Stimulated activated naive CD4-positive, alpha-beta T cell treated with Interleukin-2 at 50 U/mL for 16 hours (primary cell): ENCODE measurements around the gene ZNF346.
"Not testable (repeated sequence)": the region's sequence is repeated elsewhere in the genome, so short reads cannot be mapped to it uniquely, and the experiment has no call there.

ENCODE experiments used
- DNase-seq: peaks from one replicate; lab custom pipeline; 2025; lab: John Stamatoyannopoulos, UW

Gene ZNF346

DNA sequence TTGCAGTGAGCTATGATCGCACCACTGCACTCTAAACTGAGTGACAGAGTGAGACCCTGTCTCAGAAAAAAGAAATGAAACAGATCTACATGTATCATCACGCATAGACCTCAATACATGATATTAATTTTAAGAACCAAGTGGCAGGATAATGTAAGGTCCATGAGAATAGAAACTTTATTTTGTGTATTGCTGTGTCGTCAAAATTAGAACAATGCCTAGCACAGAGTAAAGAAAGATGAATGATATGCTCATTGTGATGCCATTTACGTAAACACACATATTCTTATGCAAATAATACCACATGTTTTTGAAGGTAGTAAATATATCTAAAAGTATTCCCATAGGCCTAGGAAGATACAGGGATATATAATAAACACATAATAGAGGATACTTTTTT is 12.3 kb upstream of the ZNF346 start:
- DNase-seq: no peak

GRCh38 chr5:177015156-177015555 is 7.3 kb upstream of the ZNF346 start:
- DNase-seq: no peak

GRCh38 chr5:177018341-177018740 is 4.2 kb upstream of the ZNF346 start:
- no peak for DNase-seq

GRCh38 chr5:177020033-177020432 is 2.5 kb upstream of the ZNF346 start:
- DNase-seq: no peak

DNA sequence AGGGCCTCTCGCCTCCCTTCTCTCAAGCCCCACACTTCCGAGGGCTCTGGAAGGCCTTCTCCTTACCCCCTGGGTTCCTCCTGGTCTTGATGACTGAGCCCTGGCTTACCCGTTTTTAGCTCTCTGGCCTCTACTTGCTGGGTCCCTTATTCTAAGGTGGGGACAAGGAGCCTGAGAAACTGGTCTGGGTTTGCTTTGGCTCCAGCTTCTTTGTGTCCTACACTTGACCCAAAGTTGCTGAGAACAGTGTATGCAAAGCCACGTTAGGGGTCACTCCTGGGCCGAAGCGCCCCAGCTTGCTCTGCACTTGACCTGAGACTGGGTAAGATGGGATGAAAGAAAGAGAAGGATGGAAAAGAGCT is 788 bp downstream of the ZNF346 start:
- no peak for DNase-seq

- no peak for DNase-seq
Measured at GRCh38 chr5:177024559-177024958, 2.1 kb downstream of the ZNF346 start.

DNA sequence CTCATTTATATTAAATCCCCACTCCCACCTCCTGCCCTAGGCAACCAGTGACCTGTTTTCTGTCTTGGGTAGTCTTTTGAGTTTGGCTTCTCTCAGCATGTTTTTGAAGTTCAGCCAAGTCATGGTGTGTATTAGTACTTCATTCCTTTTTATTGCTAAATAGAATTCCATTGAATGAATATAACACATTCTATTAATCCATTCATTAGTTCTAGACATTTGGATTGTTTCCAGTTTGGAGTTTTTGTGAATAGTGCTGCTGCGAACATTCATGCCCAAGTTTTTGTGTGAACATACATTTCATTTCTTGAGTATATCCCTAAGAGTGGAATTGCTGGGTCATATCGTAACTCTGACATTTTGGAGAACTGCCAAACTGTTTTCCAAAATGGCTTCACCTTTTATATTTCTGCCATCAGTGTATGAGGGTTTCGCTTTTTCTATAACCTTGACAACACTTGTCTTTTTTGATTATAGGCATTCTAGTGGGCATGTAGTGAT is 2.7 kb downstream of the ZNF346 start:
- DNase-seq: no peak

DNA sequence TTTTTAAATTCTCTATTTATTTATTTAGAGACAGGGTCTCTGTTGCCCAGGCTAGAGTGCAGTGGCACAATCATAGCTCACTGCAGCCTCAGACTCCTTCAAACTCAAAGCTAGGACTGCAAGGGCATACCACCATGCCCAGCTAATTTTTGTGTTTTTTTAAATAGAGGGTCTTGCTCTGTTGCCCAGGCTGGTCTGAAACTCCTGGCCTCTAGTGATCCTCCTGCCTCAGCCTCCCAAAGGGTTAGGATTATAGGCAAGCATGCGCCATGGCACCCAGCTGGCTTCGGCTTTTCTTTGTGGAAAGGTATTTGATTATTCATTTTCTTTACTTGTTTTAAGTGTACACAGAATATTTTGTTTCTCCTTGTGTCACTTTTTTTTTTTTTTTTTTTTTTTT is 5.2 kb downstream of the ZNF346 start:
- no peak for DNase-seq

GRCh38 chr5:177029498-177029897 is 7.0 kb downstream of the ZNF346 start:
- DNase-seq: no peak

GRCh38 chr5:177035976-177036375 is 13.5 kb downstream of the ZNF346 start:
- DNase-seq: no peak

DNA sequence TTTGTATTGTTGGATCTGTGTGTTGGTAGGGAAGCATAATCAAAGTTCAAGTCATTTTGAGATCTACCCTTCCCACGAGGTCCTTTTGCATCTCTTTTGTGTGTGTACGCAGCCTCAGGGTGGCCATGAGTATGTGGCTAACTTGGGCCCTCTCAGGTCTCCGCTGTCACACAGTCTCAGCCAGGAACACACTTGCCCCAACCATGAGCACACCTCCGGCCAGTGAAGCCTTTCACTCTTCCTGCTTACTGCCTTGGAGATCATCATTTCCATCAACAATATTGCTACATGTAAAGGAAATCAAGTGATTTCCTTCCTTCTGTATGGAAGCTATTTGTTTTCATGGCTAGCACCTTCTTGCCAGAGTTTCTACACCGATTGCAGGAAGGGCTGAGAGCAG is 13.9 kb downstream of the ZNF346 start:
- DNase-seq: no peak

DNA sequence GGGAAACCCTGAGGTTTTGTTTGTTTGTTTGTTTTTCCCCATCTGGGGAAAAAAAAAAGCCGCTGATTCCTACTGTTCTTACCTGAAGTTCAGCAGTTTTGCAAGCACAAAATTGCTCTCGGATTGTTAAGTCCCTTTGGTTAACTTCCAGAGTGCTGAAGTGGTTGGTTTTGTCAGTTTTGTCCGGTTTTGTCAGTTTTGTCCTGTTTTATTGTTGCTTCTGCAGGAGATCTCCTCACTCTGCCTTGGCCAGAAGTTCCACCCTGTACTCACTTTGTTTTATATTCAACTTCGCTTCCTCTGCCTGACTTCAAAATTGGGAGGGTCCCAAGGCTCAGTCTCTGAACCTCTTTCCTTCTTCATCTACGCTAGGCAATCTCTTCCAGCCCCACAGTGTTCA is 14.4 kb downstream of the ZNF346 start:
- no peak for DNase-seq

DNA sequence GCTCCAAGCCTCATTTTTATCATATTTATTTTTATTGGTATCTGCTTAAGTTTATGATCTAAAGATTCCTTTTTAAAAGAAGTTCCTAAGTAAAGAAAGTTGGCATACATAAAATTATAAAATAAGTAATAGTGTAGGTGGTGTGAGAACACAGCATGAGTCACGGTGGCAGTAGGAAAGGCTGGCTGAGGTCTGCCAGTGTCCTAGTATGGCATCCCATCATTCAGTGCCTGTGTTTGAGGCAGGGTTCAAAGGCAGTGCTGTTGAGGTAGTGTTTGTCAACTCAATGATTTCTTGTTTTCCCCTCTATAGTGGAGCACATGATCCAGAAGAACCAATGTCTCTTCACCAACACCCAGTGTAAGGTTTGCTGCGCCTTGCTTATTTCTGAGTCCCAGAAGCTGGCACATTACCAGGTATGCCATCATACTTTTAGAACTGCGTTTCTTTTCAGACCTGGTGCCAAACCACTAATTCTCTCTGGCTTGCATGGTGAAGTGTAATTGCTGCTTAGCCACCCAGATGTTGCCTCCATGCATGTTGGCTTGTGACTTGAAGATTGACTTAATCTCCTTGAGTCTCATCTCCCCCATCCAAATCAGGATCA is 18.4 kb downstream of the ZNF346 start:
- DNase-seq: no peak

DNA sequence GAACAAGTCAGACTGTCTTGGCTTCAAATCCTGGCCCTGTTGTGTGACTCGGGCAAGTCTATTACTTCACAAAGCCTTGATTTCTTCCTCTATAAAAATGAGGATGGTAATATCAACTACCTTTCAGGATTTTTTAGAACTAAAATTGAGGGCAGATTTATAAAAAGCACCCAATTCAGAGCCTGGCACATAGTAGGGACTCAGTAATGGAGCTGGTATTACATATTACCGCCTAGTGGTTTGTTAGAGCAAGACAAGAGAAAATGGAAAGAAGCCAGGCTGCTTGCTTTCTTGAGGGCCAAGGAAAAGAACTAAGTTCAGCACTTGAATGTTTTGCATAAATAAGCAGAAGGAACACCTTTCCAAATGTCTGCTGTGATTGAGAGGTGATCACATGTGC is 19.4 kb downstream of the ZNF346 start:
- no peak for DNase-seq

- no peak for DNase-seq
Measured at GRCh38 chr5:177043114-177043513, 20.6 kb downstream of the ZNF346 start.

DNA sequence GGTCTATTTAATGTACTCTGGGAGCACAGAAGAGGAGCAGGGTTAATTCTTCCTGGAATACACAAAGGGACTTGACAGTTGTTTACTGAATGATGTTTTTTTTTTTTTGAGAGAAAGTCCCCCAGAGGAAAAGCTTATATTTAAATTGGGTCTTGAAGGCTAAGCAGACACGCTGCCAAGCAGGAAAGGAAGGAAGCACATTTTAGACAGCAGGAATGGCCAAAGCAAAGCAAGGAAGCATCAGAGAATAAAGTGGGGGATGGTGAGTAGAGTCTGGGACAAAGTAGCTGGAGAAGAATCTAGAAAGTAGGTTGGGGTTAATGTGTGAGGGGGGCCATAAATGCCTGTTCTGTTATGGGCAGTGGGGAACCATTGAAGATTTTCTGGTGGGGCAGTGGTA is 21.5 kb downstream of the ZNF346 start:
- no peak for DNase-seq

GRCh38 chr5:177044641-177045040 is 22.1 kb downstream of the ZNF346 start:
- no peak for DNase-seq

- DNase-seq: no peak
Measured at GRCh38 chr5:177045631-177046030, 23.1 kb downstream of the ZNF346 start.

DNA sequence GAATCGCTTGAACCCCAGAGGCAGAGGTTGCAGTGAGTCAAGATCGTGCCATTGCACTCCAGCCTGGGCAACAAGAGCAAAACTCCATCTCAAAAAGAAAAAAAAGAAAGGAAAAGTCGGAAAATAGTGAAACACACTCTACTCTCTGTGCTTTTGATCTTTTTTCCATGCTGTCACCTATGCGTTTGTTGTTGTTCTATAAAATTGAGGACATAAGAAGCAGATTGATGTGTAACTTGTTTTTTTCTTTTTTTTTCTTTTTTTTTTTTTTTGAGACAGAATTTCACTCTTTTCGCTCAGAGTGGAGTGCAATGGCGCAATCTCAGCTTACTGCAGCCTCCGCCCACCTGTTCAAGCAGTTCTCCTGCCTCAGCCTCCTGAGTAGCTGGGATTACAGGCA is 26.0 kb downstream of the ZNF346 start:
- not testable (repeated sequence) for DNase-seq

DNA sequence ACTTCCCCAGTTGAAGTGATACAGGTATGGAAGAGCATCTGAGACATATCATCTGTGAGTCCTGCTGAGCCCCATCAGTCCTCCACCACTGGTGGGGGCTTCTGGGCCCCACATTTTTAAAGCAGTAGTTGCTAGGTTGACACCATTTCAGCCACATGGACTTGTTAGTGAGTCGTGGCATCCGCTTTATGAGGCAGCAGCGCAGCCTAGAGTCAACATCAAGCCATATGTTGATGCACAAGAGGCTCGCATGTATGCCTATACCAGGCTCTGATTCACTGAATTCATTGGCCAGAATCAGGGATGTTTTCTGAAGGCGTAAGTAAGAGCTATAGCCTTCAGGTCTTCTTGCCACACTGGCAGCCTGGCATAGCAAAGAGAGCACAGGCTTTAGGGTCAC is 26.8 kb downstream of the ZNF346 start:
- no peak for DNase-seq

- no peak for DNase-seq
Measured at GRCh38 chr5:177064500-177065277, 42.2 kb downstream of the ZNF346 start.

GRCh38 chr5:177065491-177065890 is 43.0 kb downstream of the ZNF346 start:
- no peak for DNase-seq

DNA sequence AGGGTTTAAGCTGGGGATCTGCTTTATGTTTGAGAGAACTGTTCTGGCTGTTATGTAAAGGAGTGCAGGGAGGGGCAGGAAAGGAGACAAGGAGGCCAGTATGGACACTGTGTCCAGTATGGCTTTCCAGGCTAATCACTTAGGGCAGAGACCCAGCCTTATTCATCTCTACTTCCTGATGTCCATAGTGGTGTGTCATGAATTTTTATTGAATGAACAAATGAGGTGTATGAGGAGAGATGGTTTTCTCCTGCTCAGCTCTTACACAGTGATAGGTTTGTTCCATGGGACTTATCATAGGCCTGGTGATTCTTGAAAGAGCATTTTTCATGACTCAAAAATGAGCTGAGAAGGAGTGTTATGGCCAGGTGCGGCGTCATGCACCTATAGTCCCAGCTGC is 43.7 kb downstream of the ZNF346 start:
- no peak for DNase-seq

GRCh38 chr5:177067503-177067902 is 45.0 kb downstream of the ZNF346 start:
- DNase-seq: no peak
